ENCODE data around the gene GDF3. TPM values are rescaled to one million over a fixed set of nuclear protein-coding genes. Genes with fewer than 3 reads are reported as not detected.

The GDF3 gene
- total RNA-seq, 4 donors from 2014 or later = not detected

DNA sequence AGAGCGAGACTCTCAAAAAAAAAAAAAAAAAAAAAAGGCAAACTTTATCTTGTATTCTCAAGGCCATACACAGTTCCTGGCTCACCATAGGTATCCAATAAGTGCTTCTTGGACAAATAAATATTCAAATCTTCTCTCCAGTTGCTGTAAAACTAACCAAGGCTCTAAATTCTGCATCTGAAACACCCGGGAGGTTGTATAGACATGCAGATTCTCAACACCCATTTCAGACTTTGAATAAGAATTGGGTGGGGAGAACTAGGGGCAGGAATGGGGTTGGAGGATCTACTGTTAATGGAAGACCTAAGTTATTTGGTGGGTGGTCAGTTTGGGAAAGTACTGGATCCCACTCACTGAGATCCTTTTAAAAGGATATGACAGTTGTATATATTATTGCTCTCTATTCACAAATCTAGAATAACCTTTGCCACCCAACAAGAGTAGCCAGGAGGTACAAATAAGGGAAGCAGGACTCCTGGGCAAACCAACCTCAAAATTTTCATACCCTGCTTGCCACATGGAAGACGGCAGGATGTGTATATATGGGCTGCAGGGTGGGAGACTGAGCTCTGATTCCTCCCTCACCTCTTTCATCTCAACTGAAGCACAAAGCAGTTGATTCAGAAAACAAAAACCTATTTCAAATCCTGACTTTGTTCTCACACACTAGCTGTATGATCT, 879 bp downstream of the GDF3 start:
- intact Hi-C loops (cut with DNase I; ENCODE audit: low total_unique reads) (no loop called here), in situ Hi-C loops (cut with MboI; ENCODE audit: low pct_ligation_motif_present in 1 of 4, low pct_unique_long_range_greater_than_20kb in 1 of 4, low sequenced_read_pairs in 3 of 4) (no loop called here)
- H3K36me3 ChIP-seq = no peaks in the 10 kb centered on the region
- no peaks in the 10 kb centered on the region for H3K9me3 ChIP-seq
- TF ChIP-seq POLR2AphosphoS5 (IDR thresholded peaks at IDR 0.05) = no peak
- TF ChIP-seq EP300 (IDR thresholded peaks at IDR 0.05; ENCODE audit: low read depth) = no peak
- TF ChIP-seq, protein P1, sequence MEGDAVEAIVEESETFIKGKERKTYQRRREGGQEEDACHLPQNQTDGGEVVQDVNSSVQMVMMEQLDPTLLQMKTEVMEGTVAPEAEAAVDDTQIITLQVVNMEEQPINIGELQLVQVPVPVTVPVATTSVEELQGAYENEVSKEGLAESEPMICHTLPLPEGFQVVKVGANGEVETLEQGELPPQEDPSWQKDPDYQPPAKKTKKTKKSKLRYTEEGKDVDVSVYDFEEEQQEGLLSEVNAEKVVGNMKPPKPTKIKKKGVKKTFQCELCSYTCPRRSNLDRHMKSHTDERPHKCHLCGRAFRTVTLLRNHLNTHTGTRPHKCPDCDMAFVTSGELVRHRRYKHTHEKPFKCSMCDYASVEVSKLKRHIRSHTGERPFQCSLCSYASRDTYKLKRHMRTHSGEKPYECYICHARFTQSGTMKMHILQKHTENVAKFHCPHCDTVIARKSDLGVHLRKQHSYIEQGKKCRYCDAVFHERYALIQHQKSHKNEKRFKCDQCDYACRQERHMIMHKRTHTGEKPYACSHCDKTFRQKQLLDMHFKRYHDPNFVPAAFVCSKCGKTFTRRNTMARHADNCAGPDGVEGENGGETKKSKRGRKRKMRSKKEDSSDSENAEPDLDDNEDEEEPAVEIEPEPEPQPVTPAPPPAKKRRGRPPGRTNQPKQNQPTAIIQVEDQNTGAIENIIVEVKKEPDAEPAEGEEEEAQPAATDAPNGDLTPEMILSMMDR (IDR thresholded peaks at IDR 0.05) = no peak
- TF ChIP-seq POLR2A (IDR thresholded peaks at IDR 0.05) = no peak
- H3K27ac ChIP-seq = no peak overlapping the region
- WGBS, 2 donors (ENCODE audit: low coverage in 1 of 2) = 61 to 64% methylated on average over 3 of the region's 3 CpGs
- no peaks in the 10 kb centered on the region for H3K27me3 ChIP-seq
- H3K4me1 ChIP-seq = no peaks in the 10 kb centered on the region
- DNase-seq = no peak
- no peak overlapping the region for H3K4me3 ChIP-seq

DNA sequence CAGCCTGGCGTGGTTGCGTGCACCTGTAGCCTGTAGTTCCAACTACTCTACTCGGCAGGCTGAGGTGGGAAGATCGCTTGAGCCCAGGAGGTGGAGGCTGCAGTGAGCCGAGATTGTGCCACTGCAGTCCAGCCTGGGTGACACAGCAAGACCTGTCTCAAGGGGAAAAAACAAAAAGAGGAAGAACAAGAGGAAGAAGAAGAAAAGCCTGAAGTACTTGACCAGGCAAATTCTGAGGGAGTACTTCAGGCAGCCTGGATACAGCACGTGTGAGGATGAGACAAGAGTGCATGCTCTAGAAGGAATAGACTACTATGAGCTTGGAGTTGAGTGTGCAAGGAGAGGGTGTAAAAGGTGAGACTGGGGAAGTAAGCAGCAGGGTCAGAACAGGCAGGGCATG, 1.8 kb downstream of the GDF3 start:
- WGBS, 2 donors (ENCODE audit: low coverage in 1 of 2) = 78 to 81% methylated on average over 6 of the region's 6 CpGs
- H3K9me3 ChIP-seq = no peaks in the 10 kb centered on the region
- H3K4me3 ChIP-seq = no peak overlapping the region
- intact Hi-C loops (cut with DNase I; ENCODE audit: low total_unique reads) = no loop called here
- no peaks in the 10 kb centered on the region for H3K4me1 ChIP-seq
- no peak for DNase-seq
- no peak overlapping the region for H3K27ac ChIP-seq
- no peaks in the 10 kb centered on the region for H3K27me3 ChIP-seq
- no peak for TF ChIP-seq POLR2A (IDR thresholded peaks at IDR 0.05)
- TF ChIP-seq, protein P1 (IDR thresholded peaks at IDR 0.05) = no peak
- no peak for TF ChIP-seq EP300 (IDR thresholded peaks at IDR 0.05; ENCODE audit: low read depth)
- TF ChIP-seq POLR2AphosphoS5 (IDR thresholded peaks at IDR 0.05) = no peak
- in situ Hi-C loops (cut with MboI; ENCODE audit: low pct_ligation_motif_present in 1 of 4, low pct_unique_long_range_greater_than_20kb in 1 of 4, low sequenced_read_pairs in 3 of 4) = no loop called here
- no peaks in the 10 kb centered on the region for H3K36me3 ChIP-seq

DNA sequence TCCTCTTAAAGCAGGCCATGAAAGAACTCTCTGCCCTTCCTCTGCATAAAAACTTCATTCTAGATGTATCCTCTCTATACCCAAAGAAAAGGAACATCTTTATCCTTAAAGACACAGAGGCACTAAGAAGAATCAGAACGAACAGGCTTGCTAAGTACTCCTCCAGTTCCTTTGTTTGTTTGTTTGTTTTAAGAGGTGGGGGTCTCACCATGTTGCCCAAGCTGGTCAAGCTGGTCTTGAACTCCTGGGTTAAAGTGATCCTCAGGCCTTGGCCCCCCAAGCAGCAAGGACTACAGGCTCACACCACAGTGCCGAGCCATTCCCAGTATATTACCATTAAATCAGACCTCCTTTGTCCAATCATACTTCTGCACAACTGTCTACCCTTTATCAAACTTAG, 14.0 kb downstream of the GDF3 start:
- no peak overlapping the region for H3K27ac ChIP-seq
- H3K36me3 ChIP-seq = no peaks in the 10 kb centered on the region
- H3K4me3 ChIP-seq = no peak overlapping the region
- WGBS, 2 donors (ENCODE audit: low coverage in 1 of 2) = 56% methylated on average over 2 of the region's 2 CpGs
- in situ Hi-C loops (cut with MboI; ENCODE audit: low pct_ligation_motif_present in 1 of 4, low pct_unique_long_range_greater_than_20kb in 1 of 4, low sequenced_read_pairs in 3 of 4) = no loop called here
- no peak for DNase-seq
- TF ChIP-seq EP300 (IDR thresholded peaks at IDR 0.05; ENCODE audit: low read depth) (no peak), POLR2AphosphoS5 (IDR thresholded peaks at IDR 0.05) (no peak), POLR2A (IDR thresholded peaks at IDR 0.05) (no peak)
- TF ChIP-seq, protein P1 (IDR thresholded peaks at IDR 0.05) = no peak
- no peaks in the 10 kb centered on the region for H3K27me3 ChIP-seq
- H3K4me1 ChIP-seq = no peaks in the 10 kb centered on the region
- no peaks in the 10 kb centered on the region for H3K9me3 ChIP-seq
- intact Hi-C loops (cut with DNase I; ENCODE audit: low total_unique reads) = no loop called here

DNA sequence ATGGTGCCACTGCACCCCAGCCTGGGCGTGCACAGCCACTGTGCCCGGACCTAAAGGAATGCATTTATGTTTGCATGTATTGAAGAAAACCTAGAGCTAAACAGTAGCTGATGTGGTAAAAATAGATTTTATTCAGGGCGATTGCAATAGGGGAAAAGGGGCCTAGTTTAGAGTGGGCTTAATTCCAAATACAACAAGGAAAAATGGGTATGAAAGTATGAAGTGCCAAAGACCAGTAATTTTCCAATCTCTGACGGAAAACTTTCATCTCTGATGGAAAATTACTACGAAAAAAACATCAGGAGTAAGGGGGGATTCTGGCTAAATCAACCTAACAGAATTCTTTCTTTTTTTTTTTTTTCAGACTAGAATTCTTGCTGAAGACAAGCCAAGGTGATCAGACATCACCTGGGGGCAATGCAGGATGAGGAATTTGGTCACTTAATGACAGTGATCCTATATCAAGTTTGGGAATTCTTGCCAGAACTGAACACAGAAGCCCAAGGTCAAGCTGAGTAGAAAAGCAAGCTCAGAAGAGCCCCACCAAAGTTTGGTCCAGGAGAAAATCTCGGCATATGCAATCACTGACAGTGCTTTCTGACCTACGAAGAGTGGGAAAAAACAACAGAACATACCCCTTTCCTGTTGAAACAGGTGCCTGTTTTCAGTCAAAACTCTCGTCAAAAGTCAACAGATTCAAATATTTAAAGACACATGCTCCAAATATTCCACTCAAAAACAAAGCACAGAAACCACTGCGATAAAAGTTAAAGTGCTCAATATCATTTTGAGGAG, 16.1 kb downstream of the GDF3 start:
- H3K9me3 ChIP-seq = no peaks in the 10 kb centered on the region
- H3K36me3 ChIP-seq = no peaks in the 10 kb centered on the region
- H3K4me1 ChIP-seq = no peaks in the 10 kb centered on the region
- no peak for DNase-seq
- H3K4me3 ChIP-seq = no peak overlapping the region
- no peaks in the 10 kb centered on the region for H3K27me3 ChIP-seq
- no peak overlapping the region for H3K27ac ChIP-seq
- intact Hi-C loops (cut with DNase I; ENCODE audit: low total_unique reads) = no loop called here
- in situ Hi-C loops (cut with MboI; ENCODE audit: low pct_ligation_motif_present in 1 of 4, low pct_unique_long_range_greater_than_20kb in 1 of 4, low sequenced_read_pairs in 3 of 4) = no loop called here
- WGBS, 2 donors (ENCODE audit: low coverage in 1 of 2) = 43 to 54% methylated on average over 8 to 9 of the region's 9 CpGs
- TF ChIP-seq EP300 (IDR thresholded peaks at IDR 0.05; ENCODE audit: low read depth) (no peak), POLR2AphosphoS5 (IDR thresholded peaks at IDR 0.05) (no peak), POLR2A (IDR thresholded peaks at IDR 0.05) (no peak)
- TF ChIP-seq, protein P1 (IDR thresholded peaks at IDR 0.05) = no peak

Data from transverse colon (tissue), 4 donors.